H1 (cell line): ENCODE measurements around the gene SCCPDH. TPM values are rescaled to one million over a fixed set of nuclear protein-coding genes. Genes with fewer than 3 reads are reported as not detected.

Experiments used
- CTCF ChIA-PET: fragments of 300-600 bp; sonication (Branson Sonifier 250); formaldehyde crosslinking; loops from one replicate; lab custom pipeline; 2021; ENCODE audit not compliant: partially characterized antibody; lab: Charles Lee
- POLR2A ChIA-PET: fragments of 300-600 bp; sonication (Branson Sonifier 250); formaldehyde crosslinking; loops from one replicate; lab custom pipeline; 2021; ENCODE audit warnings: inconsistent platforms; ENCODE audit not compliant: partially characterized antibody; lab: Charles Lee
- DNase-seq, 2 experiments: peaks; one replicate each; pipeline versions ENCODE4 v3.0.0 to v3.0.0-alpha.2; 2010 to 2022; ENCODE audit warnings: low spot score in 2 of 2, low read depth in 1 of 2, mixed read lengths in 1 of 2
- FAIRE-seq: peaks from 2 replicates; lab custom pipeline; 2011; peaks lifted over from hg19 to GRCh38; lab: Jason Lieb, UNC
- H2AFZ ChIP-seq: 2 replicates; pipeline ENCODE4 v1.8.1; 2012; ENCODE audit warnings: low read length, inconsistent platforms
- H2AK5ac ChIP-seq: 2 replicates; pipeline ENCODE4 v1.6.1; 2013; ENCODE audit warnings: low read depth, low read length
- H2BK120ac ChIP-seq: replicated peaks from 2 replicates; pipeline ENCODE3; 2013; ENCODE audit warnings: low read depth, low read length, inconsistent platforms
- H2BK12ac ChIP-seq: 2 replicates; pipeline ENCODE4 v1.6.1; 2013; ENCODE audit warnings: low read depth, low read length
- H2BK15ac ChIP-seq: 2 replicates; pipeline ENCODE4 v1.6.1; 2013; ENCODE audit warnings: low read length
- H2BK20ac ChIP-seq: 2 replicates; pipeline ENCODE4 v1.6.1; 2013; ENCODE audit warnings: low read length
- H2BK5ac ChIP-seq: 2 replicates; pipeline ENCODE4 v1.6.1; 2013; ENCODE audit warnings: low read depth, low read length
- H3K14ac ChIP-seq: 2 replicates; pipeline ENCODE4 v1.6.1; 2013; ENCODE audit warnings: inconsistent platforms; ENCODE audit not compliant: insufficient read length
- H3K18ac ChIP-seq: 2 replicates; pipeline ENCODE4 v1.6.1; 2013; ENCODE audit warnings: low read length; ENCODE audit errors: extremely low read depth
- H3K23ac ChIP-seq: 2 replicates; pipeline ENCODE4 v1.6.1; 2013; ENCODE audit warnings: inconsistent platforms; ENCODE audit not compliant: insufficient read length
- H3K23me2 ChIP-seq: 2 replicates; pipeline ENCODE4 v1.6.1; 2013; ENCODE audit warnings: low read depth, low read length
- H3K27ac ChIP-seq: 2 replicates; pipeline ENCODE4 v1.6.1; 2011; ENCODE audit warnings: low read depth, low read length, inconsistent platforms
- H3K27me3 ChIP-seq, 4 experiments: replicated peaks in 1 of 4; 1 replicate in 1 of 4; 2 replicates in 3 of 4; pipeline versions ENCODE4 v1.6.1 to v1.8.1; 2011 to 2013; ENCODE audit warnings: low read length in 3 of 4, mild to moderate bottlenecking in 3 of 4, inconsistent platforms in 2 of 4, mixed read lengths in 2 of 4, moderate library complexity in 1 of 4; ENCODE audit not compliant: control insufficient read depth in 3 of 4, insufficient read depth in 3 of 4; ENCODE audit errors: extremely low read depth in 1 of 4
- H3K36me3 ChIP-seq, 4 experiments: 2 replicates each; pipeline versions ENCODE4 v1.6.1 to v1.8.1; 2011 to 2013; ENCODE audit warnings: mild to moderate bottlenecking in 4 of 4, low read length in 3 of 4, moderate library complexity in 2 of 4, control low read depth in 1 of 4, inconsistent platforms in 1 of 4; ENCODE audit not compliant: insufficient read depth in 4 of 4, control insufficient read depth in 2 of 4
- H3K4ac ChIP-seq: replicated peaks from 2 replicates; pipeline ENCODE3; 2013; ENCODE audit warnings: low read length, low read depth, mixed read lengths, inconsistent platforms; ENCODE audit not compliant: insufficient read length
- H3K4me1 ChIP-seq, 4 experiments: replicated peaks in 1 of 4; 1 replicate in 1 of 4; 2 replicates in 3 of 4; pipeline versions ENCODE4 v1.6.1 to v1.8.1; 2011 to 2013; ENCODE audit warnings: low read length in 3 of 4, inconsistent platforms in 2 of 4, mixed read lengths in 1 of 4; ENCODE audit not compliant: insufficient read depth in 4 of 4, control insufficient read depth in 3 of 4
- H3K4me2 ChIP-seq, 2 experiments: 2 replicates each; pipeline versions ENCODE4 v1.6.1 to v1.8.1; 2011 to 2013; ENCODE audit warnings: low read depth in 2 of 2, low read length in 2 of 2, control low read depth in 1 of 2, inconsistent platforms in 1 of 2, mild to moderate bottlenecking in 1 of 2; ENCODE audit not compliant: insufficient read depth in 1 of 2
- H3K4me3 ChIP-seq, 4 experiments: fragments of 200-600, 300-600 bp in 1 of 4; sonication (generic), shearing (Covaris generic), sonication (Bioruptor Twin) in 1 of 4; 2 replicates each; pipeline versions ENCODE4 v1.5.1 to v1.8.1; 2011 to 2016; ENCODE audit warnings: low read length in 4 of 4, low read depth in 3 of 4, control low read depth in 2 of 4, inconsistent platforms in 2 of 4, mild to moderate bottlenecking in 2 of 4, mixed read lengths in 1 of 4, moderate library complexity in 1 of 4; ENCODE audit not compliant: insufficient read depth in 2 of 4; ENCODE audit errors: extremely low read depth in 1 of 4
- H3K56ac ChIP-seq: replicated peaks from 2 replicates; pipeline ENCODE3; 2013; ENCODE audit warnings: low read depth, mild to moderate bottlenecking, mixed read lengths, low read length, inconsistent platforms; ENCODE audit not compliant: insufficient read length
- H3K79me1 ChIP-seq: 2 replicates; pipeline ENCODE4 v1.6.1; 2013; ENCODE audit warnings: low read depth, low read length, control low read depth
- H3K79me2 ChIP-seq, 2 experiments: 2 replicates each; pipeline versions ENCODE4 v1.6.1 to v1.8.1; 2012 to 2013; ENCODE audit warnings: low read length in 2 of 2, mild to moderate bottlenecking in 2 of 2, inconsistent platforms in 1 of 2; ENCODE audit not compliant: insufficient read depth in 2 of 2, control insufficient read depth in 1 of 2
- H3K9ac ChIP-seq, 4 experiments: replicated peaks in 1 of 4; 1 replicate in 1 of 4; 2 replicates in 3 of 4; pipeline versions ENCODE4 v1.6.1 to v1.8.1; 2011 to 2013; ENCODE audit warnings: low read depth in 3 of 4, low read length in 3 of 4, control low read depth in 2 of 4, mild to moderate bottlenecking in 2 of 4, moderate library complexity in 2 of 4, inconsistent platforms in 1 of 4; ENCODE audit errors: extremely low read depth in 1 of 4
- H3K9me3 ChIP-seq, 2 experiments: 2 replicates each; pipeline versions ENCODE4 v1.6.1 to v1.8.1; 2012 to 2013; ENCODE audit warnings: mild to moderate bottlenecking in 2 of 2, moderate library complexity in 2 of 2, control low read depth in 1 of 2, inconsistent platforms in 1 of 2, low read depth in 1 of 2, low read length in 1 of 2, mixed read lengths in 1 of 2; ENCODE audit not compliant: insufficient read depth in 2 of 2
- H4K20me1 ChIP-seq, 2 experiments: replicated peaks in 1 of 2; 2 replicates each; pipeline versions ENCODE3 to v1.8.1; 2011 to 2013; ENCODE audit warnings: inconsistent platforms in 2 of 2, low read length in 2 of 2, mild to moderate bottlenecking in 1 of 2; ENCODE audit not compliant: insufficient read depth in 2 of 2, control insufficient read depth in 1 of 2
- H4K5ac ChIP-seq: 2 replicates; pipeline ENCODE4 v1.6.1; 2013; ENCODE audit warnings: low read length, low read depth, mixed read lengths, inconsistent platforms; ENCODE audit not compliant: insufficient read length
- H4K8ac ChIP-seq: 2 replicates; pipeline ENCODE4 v1.8.0; 2013; ENCODE audit warnings: mild to moderate bottlenecking, moderate library complexity, low read length, inconsistent platforms; ENCODE audit not compliant: insufficient read depth; ENCODE audit errors: extremely low read depth
- H4K91ac ChIP-seq: replicated peaks from 2 replicates; pipeline ENCODE3; 2013; ENCODE audit warnings: low read length, mixed read lengths, inconsistent platforms; ENCODE audit not compliant: insufficient read length
- CBX5 ChIP-seq: fragments of 300-800, 300-1000 bp; sonication (generic); IDR thresholded peaks from 2 replicates; pipeline ENCODE4 v1.7.1; 2016; ENCODE audit warnings: antibody characterized with exemption, low read length, low read depth
- EZH2 ChIP-seq: fragments of 200-600 bp; sonication (generic); IDR thresholded peaks from 2 replicates; pipeline ENCODE4 v1.7.1; 2012; ENCODE audit warnings: low read depth, mild to moderate bottlenecking, moderate library complexity, low read length, inconsistent platforms; ENCODE audit not compliant: severe bottlenecking
- KDM1A ChIP-seq: fragments of 200-600, 300-600 bp; sonication (generic); IDR thresholded peaks from 2 replicates; pipeline ENCODE4 v1.7.1; 2016; ENCODE audit warnings: mild to moderate bottlenecking, low read length, borderline replicate concordance
- TAF1 ChIP-seq: IDR thresholded peaks from 2 replicates; pipeline ENCODE4 v1.6.1; 2011; ENCODE audit warnings: mild to moderate bottlenecking, low read depth, low read length
- WGBS, 2 experiments: shearing (Covaris generic) in 1 of 2; methylation state at CpG; one replicate each; pipeline versions ENCODE4 v1.1.6 to v1.1.7; 2013 to 2015; ENCODE audit warnings: low lambda C conversion rate in 2 of 2, mixed read lengths in 2 of 2, inconsistent platforms in 1 of 2, low coverage in 1 of 2, missing lambda C conversion rate in 1 of 2; ENCODE audit not compliant: insufficient replicate concordance in 2 of 2, insufficient coverage in 1 of 2, insufficient read length in 1 of 2; ENCODE audit errors: extremely low coverage in 1 of 2, missing lambda C conversion rate in 1 of 2; 5-methylcytosine and 5-hydroxymethylcytosine counted together
- polyA plus RNA-seq, 7 experiments: library from polyadenylated mRNA; depleted of rRNA in 3 of 7; stranded (reverse) in 5 of 7; unstranded in 2 of 7; fragments of >200 nt in 5 of 7; fragments of 200-250 nt in 2 of 7; gene quantifications; 1 replicate in 5 of 7; 2 replicates in 1 of 7; 4 replicates in 1 of 7; pipeline versions ENCODE4 v1.2.1 to v1.2.3, GENCODE V29; 2011 to 2013; ENCODE audit warnings: missing spikeins in 2 of 7, mixed read lengths in 2 of 7
- total RNA-seq: library from RNA; stranded (reverse); fragmentation: NEBNext Ultra II Directional; extraction: Animal tissue kit (Norgen Biotek cat#: 25700); gene quantifications from 2 replicates; pipeline ENCODE4 v1.2.1, GENCODE V29; 2021

The SCCPDH gene
- total and polyA plus RNA-seq, 2 of the 8 experiments (the other 6 are each of a cell fraction or from before 2014, with no cell fraction given), result 9.5 to 17.0 TPM

DNA sequence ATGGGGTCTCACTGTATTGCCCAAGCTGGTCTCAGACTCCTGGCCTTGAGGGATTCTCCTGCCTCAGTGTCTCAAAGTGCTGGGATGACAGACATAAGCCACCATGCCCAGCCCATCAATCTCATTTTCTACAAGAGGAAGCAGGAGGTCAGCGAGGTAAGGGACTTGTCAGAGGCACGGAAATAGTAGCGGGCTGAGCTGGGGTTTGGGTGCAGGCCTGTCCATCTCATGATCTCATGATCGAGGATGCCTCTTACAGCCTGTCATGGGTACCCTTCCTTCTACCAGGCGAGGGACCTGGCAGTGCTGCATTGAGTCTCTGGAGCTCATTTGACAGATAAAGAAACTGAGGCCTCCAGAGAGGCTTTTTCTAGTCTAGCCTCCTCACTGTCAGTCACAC, 28.5 kb upstream of the SCCPDH start:
- Histone ChIP-seq H3K36me3 (no peaks in the 10 kb centered on the region), H2BK120ac (no peak overlapping the region), H2AK5ac (no peak overlapping the region), H3K14ac (no peak overlapping the region), H3K79me1 (no peaks in the 10 kb centered on the region), H3K9me3 (peaks cover 0 to 2% of the 10 kb centered on the region in 2 experiments; a peak in 1 of 4 replicates), H4K8ac (no peak overlapping the region), H3K4me3 (no peak overlapping the region), H2BK20ac (no peak overlapping the region), H2BK15ac (no peak overlapping the region), H3K27me3 (no peaks in the 10 kb centered on the region), H3K23me2 (no peaks in the 10 kb centered on the region), H2BK12ac (no peak overlapping the region), H3K23ac (no peak overlapping the region), H2AFZ (no peak overlapping the region), H2BK5ac (no peak overlapping the region), H3K56ac (no peak overlapping the region), H4K5ac (no peak overlapping the region), H4K91ac (no peak overlapping the region), H3K18ac (no peak overlapping the region), H3K27ac (no peak overlapping the region), H3K4me1 (no peaks in the 10 kb centered on the region), H4K20me1 (no peaks in the 10 kb centered on the region), H3K79me2 (no peaks in the 10 kb centered on the region), H3K9ac (no peak overlapping the region), H3K4ac (no peak overlapping the region), H3K4me2 (no peak overlapping the region)
- ChIA-PET CTCF (interaction anchor here (0.6 to 11.0 kb wide), 24 partner anchors 9 to 755 kb away, joined by 3 to 91 read pairs (median 4); partner anchors contain the start of gene CNST), POLR2A (interaction anchor here (2.5 kb wide), 1 partner anchor 28 kb away, joined by 7 read pairs; the partner anchor contains the start of gene SCCPDH)
- DNase-seq (no peak), FAIRE-seq (no peak)
- WGBS, 2 experiments, result 95% methylated on average over 5 of the region's 5 CpGs; no CpG with 5 or more reads in 1 of the 2 experiments
- TF ChIP-seq TAF1 (no peak), CBX5 (no peak), EZH2 (no peak), KDM1A (no peak)
